IPS-NIHi11 (cell line): ENCODE data around the gene TCEAL7.
"Not testable (repeated sequence)": the region's sequence is repeated elsewhere in the genome, so short reads cannot be mapped to it uniquely, and the experiment has no call there.

Experiments
- DNase-seq: peaks from one replicate; pipeline ENCODE4 v3.0.0; 2012; ENCODE audit warnings: mixed read lengths, low spot score

Gene TCEAL7

DNA sequence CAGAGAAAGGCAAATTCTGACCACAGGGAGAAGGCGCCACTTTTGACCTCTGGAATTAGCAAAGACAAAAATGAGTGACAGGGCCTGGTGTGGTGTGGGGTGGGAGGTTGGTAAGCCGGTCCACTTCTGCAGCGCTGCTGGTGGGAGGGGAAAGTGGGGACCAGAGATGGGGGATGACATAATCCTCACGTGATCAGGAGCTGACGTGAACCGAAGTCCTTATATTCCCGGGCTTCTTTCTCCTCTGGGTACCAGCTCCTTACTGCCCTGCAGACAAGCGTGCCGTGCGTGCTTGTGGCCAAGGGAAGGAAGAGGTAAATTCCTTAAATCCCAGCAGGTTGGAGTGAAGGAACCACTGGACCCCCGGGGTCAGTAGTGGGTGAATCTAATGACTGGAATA lies at the start of gene TCEAL7:
Gene TCEAL7, plus strand, starts transcription at position 249 of the 400 bp plus-strand sequence. CDS start 1,165 bp downstream, outside the sequence.
- DNase-seq: peak; percentile 15

DNA sequence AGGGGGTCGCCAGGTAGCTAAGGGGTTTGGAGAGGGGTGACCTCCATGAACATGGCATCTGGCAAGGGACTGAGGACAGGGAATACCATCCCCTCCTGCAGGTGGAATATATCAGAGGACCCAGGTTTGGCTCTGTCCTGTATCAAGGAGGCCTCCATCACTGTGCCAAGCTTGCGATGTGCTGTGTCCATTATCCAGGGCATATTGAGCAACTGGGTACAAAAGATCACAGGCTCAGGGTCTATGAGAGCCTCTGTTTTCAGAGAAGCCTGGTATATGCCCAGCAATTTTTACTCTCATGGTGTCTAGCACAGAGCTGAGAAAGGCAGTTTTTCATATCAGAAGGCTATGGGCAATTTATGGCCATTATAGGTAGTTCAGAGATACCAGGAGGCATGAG lies 36.9 kb upstream of the TCEAL7 start:
- DNase-seq: no peak

DNA sequence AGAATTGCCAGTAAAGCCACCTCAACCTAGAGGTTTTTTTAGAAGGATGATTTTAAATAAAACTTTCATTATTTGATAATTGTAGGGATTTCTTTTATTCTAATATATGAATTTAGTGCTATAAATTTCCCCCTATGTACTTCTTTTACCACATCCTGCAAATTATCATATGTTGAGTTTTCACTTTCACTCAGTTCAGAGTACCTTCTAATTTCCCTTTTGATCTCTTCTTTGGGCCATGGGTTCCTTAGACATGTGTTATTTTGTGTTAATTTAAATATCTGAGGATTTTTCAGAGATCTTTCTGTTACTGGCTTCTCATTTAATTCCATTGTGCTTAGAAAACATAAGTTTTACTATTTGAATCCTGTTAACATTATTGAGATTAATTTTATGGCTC lies 25.3 kb upstream of the TCEAL7 start:
- no peak for DNase-seq

- DNase-seq: not testable (repeated sequence)
These were observed 24.4 kb upstream of the TCEAL7 start for GRCh38 chrX:103305666-103306065.

GRCh38 chrX:103309860-103310554 lies 20.0 kb upstream of the TCEAL7 start:
- no peak for DNase-seq

GRCh38 chrX:103310555-103311398 lies 19.3 kb upstream of the TCEAL7 start, which contains the start of gene BEX2:
Gene BEX2 (minus strand): TSS chrX:103310990. CDS start chrX:103309976, 1,014 bp downstream.
- DNase-seq: peak; percentile 87

- DNase-seq: no peak
These were observed 18.6 kb upstream of the TCEAL7 start for GRCh38 chrX:103311399-103311780.

GRCh38 chrX:103330681-103331288 lies 746 bp downstream of the TCEAL7 start:
- DNase-seq: peak; percentile 31

DNA sequence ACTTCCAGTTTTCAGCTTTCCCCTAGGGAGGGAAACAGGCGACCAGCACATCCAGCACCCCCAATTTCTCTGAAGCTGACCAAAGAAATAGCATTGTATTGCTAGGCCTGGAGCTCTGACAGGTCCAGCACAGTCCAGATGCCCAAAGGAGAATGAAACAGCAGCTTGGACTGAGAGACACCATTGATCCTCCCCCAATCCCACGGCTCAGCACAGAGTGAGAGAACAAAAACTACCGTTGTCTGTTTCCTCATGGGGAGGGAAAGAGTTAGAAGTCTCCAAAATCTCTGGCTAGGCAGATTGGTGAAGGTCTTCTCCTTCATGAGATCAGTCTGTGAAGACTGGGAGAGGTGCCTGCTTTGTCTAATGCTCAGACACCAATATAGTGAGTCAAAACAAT lies 8.6 kb downstream of the TCEAL7 start:
- no peak for DNase-seq

DNA sequence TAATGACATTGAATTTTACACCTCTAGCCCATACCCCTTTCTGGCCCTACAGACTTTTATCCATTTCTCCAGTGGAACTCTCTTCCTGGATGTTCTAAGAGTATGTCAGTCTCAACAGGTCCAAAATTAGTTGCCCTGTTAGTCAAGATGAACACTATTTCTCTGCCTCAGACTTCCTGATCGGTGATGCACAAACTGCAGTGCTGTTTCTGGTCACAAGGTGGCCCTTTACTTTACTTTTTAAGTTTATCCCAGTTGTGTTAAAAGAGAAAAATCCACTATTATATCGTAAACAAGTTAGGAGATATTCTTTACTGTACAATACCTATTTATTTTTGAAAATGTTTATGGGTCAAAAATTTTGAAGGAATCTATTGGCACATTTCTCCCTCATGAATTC lies 13.1 kb downstream of the TCEAL7 start:
- DNase-seq: no peak

DNA sequence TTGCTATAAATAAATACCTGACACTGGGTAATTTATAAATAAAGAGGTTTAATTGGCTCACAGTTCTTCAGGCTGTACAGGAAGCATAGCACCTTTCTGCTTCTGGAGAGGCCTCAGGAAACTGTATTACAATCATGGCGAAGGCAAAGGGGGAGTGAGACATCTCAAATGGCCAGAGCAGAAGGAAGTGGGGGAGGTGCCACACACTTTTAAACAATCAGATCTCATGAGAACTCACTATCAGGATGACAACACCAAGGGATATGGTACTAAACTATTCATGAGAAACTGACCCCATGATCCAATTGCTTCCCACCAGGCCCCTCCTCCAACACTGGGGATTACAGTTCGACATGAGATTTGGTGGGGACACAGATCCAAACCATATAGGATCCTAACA lies 14.6 kb downstream of the TCEAL7 start:
- no peak for DNase-seq

- no peak for DNase-seq
These were observed 17.8 kb downstream of the TCEAL7 start for GRCh38 chrX:103347682-103348397.

GRCh38 chrX:103356130-103356798 lies 26.2 kb downstream of the TCEAL7 start, which contains the start of gene TCEAL9:
Gene TCEAL9 (plus strand): TSS chrX:103356506. CDS start chrX:103357685, 1,179 bp downstream.
- peak; percentile 41 for DNase-seq

DNA sequence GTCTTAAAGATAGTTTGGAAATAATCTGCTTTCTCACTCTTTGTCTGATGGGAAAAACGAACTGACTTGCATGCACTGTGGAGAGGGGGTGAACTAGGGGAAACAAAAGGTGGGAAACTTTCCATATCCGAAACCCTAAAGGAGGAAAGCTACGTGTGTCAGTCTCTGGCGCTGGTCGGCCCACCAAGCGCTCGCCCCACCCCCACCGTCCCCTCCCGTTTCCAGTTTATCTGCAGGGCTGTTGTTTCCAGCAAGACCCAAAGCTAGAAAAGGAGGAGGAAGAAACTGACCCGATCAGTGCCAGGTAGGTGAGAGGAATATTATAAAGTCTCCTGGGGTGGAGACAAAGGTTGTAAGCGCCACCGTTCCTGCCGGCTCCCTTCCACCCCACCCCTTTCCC lies 26.8 kb downstream of the TCEAL7 start:
- peak; percentile 14 for DNase-seq

- DNase-seq: no peak
These were observed 27.8 kb downstream of the TCEAL7 start for GRCh38 chrX:103357871-103358270.

GRCh38 chrX:103359605-103360004 lies 29.6 kb downstream of the TCEAL7 start:
- not testable (repeated sequence) for DNase-seq

GRCh38 chrX:103360092-103360491 lies 30.1 kb downstream of the TCEAL7 start:
- no peak for DNase-seq

DNA sequence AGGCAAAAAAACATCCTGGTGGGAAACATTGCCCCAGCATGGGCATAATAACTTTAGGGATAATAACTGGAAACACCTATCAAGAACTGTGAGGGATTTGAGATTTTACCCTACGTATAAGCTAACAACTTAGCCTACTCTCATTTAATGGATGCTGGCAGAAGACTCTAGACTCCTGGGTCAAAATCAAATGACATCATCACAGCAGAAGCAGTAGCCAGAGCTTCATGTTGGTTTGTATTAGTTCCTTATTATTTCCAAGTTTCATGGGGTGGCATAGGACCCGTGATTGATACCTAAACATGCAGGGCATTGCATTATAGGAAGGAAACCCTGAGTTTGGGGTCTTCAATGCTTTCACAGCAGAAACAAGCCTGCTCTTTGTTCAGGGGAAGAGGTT lies 30.9 kb downstream of the TCEAL7 start:
- no peak for DNase-seq

GRCh38 chrX:103361798-103362197 lies 31.8 kb downstream of the TCEAL7 start:
- DNase-seq: no peak

- peak; percentile 45 for DNase-seq
These were observed 32.4 kb downstream of the TCEAL7 start for GRCh38 chrX:103362474-103362873.

GRCh38 chrX:103363046-103363445 lies 33.0 kb downstream of the TCEAL7 start:
- no peak for DNase-seq
